Lower lobe of right lung (tissue), 2 donors: ENCODE measurements around the gene NR2F1-AS1. TPM values are rescaled to one million over a fixed set of nuclear protein-coding genes. Genes with fewer than 3 reads are reported as not detected.
A peak's percentile ranks its signal among the peaks of the same experiment; 100 is the strongest.

ENCODE experiments used
- ATAC-seq, 2 donors: fragments of 200-7000 bp; cut with Tn5 transposase; one replicate each; pipeline ENCODE4 v1.9.1; 2020 to 2022; ENCODE audit warnings: mild to moderate bottlenecking in 2 of 2, moderate library complexity in 2 of 2
- DNase-seq: peaks from one replicate; pipeline ENCODE4 v3.0.0-alpha.2; 2020
- H3K27ac ChIP-seq: fragments of 200-600 bp; one replicate; pipeline ENCODE4 v1.8.0; 2022
- H3K27me3 ChIP-seq: fragments of 200-600 bp; one replicate; pipeline ENCODE4 v1.8.0; 2022; ENCODE audit warnings: low read depth
- H3K36me3 ChIP-seq: fragments of 200-600 bp; one replicate; pipeline ENCODE4 v1.8.0; 2022; ENCODE audit warnings: mild to moderate bottlenecking
- H3K4me1 ChIP-seq: fragments of 200-600 bp; one replicate; pipeline ENCODE4 v1.8.0; 2022
- H3K4me3 ChIP-seq: fragments of 200-600 bp; one replicate; pipeline ENCODE4 v1.8.0; 2022; ENCODE audit warnings: mild to moderate bottlenecking
- H3K9me3 ChIP-seq: fragments of 200-600 bp; one replicate; pipeline ENCODE4 v1.8.0; 2022
- intact Hi-C: fragments of 100-400 bp; cut with DNase I; formaldehyde crosslinking; loops from one replicate; pipeline ENCODE4 v1.11.0; 2022
- total RNA-seq: library from RNA; stranded (reverse); fragmentation: NEBNext Ultra II Directional; extraction: Animal tissue kit (Norgen Biotek cat#: 25700); gene quantifications from one replicate; pipeline ENCODE4 v1.2.1, GENCODE V29; 2021
- TF ChIP-seq, protein P1 (sequence below): fragments of 200-600 bp; IDR thresholded peaks from one replicate; pipeline ENCODE4 v1.8.0; 2022; ENCODE audit warnings: antibody characterized with exemption, mild to moderate bottlenecking
- donor health status: DM: no; HTN: yes; CAD: no; lungs with severe emphysema.

The NR2F1-AS1 gene
- total RNA-seq, 1 donor from 2014 or later = 11.1 TPM

DNA sequence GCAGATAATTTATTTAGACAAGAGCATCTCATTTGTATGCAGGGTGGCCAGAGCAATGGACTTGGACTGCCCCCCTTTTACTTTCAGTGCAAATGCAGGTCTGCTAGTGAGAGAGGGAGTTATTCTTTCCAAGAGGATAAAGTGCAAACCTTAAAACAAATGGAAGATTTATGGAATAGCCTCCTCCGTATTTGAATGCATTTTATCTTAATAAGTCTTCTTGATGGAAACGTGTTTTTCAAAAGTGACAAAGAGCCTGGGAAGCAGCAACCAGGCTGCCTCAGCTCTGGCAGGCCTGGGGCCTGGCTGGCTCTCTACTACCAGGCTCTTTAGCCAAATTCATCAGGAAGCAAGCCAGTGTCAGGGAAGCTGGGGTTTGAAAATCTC, 8.8 kb upstream of the NR2F1-AS1 start:
- no peaks in the 10 kb centered on the region for H3K9me3 ChIP-seq
- H3K36me3 ChIP-seq = no peaks in the 10 kb centered on the region
- H3K27me3 ChIP-seq = peaks cover 60% of the 10 kb centered on the region
- TF ChIP-seq, protein P1, sequence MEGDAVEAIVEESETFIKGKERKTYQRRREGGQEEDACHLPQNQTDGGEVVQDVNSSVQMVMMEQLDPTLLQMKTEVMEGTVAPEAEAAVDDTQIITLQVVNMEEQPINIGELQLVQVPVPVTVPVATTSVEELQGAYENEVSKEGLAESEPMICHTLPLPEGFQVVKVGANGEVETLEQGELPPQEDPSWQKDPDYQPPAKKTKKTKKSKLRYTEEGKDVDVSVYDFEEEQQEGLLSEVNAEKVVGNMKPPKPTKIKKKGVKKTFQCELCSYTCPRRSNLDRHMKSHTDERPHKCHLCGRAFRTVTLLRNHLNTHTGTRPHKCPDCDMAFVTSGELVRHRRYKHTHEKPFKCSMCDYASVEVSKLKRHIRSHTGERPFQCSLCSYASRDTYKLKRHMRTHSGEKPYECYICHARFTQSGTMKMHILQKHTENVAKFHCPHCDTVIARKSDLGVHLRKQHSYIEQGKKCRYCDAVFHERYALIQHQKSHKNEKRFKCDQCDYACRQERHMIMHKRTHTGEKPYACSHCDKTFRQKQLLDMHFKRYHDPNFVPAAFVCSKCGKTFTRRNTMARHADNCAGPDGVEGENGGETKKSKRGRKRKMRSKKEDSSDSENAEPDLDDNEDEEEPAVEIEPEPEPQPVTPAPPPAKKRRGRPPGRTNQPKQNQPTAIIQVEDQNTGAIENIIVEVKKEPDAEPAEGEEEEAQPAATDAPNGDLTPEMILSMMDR = no peak
- peak overlapping the region; percentile 27 for H3K4me3 ChIP-seq
- peaks cover 4% of the 10 kb centered on the region for H3K4me1 ChIP-seq
- ATAC-seq (no peak), DNase-seq (no peak)
- H3K27ac ChIP-seq = peak overlapping the region; percentile 13
- intact Hi-C loops = loop anchor here (10.0 kb wide), 1 partner anchor 325 kb away; no protein-coding TSS in a partner anchor

DNA sequence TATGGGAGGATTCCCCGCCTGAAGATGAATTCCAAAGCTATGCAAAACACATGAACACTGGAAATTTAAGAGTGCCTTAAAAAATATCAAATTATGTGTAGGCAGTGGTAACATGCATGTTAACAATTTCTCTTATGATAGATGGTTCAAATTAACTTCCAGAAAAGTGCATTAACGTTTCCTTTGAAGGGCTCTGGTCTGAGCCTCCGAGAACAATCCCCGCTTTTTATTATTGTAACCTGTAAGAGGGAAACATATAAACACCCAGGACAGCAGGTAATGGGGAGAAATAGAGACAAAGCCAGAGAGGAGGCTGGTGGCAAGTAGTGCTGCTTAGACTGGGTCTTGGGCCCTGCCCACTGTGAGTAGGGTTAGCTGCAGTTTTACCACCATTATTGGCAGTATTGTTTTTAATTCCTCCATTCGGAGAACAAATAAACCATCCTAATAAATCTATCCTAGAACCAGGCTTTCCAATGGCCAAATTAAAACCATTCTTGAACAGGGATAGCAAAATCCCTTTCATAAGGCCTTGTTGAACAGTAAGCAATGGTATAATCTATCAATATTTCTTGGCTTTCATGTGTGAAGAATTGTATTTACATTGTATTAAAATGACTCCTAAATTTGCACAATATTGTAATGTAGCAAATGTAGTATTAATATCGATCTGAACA, 8.3 kb upstream of the NR2F1-AS1 start:
- H3K9me3 ChIP-seq = no peaks in the 10 kb centered on the region
- peaks cover 4% of the 10 kb centered on the region for H3K4me1 ChIP-seq
- H3K36me3 ChIP-seq = no peaks in the 10 kb centered on the region
- H3K4me3 ChIP-seq = peak overlapping the region; percentile 27
- intact Hi-C loops = loop anchor here (10.0 kb wide), 1 partner anchor 326 kb away; no protein-coding TSS in a partner anchor
- TF ChIP-seq, protein P1 = no peak
- DNase-seq = no peak
- H3K27me3 ChIP-seq = peaks cover 55% of the 10 kb centered on the region
- H3K27ac ChIP-seq = no peak overlapping the region
- no peak for ATAC-seq

DNA sequence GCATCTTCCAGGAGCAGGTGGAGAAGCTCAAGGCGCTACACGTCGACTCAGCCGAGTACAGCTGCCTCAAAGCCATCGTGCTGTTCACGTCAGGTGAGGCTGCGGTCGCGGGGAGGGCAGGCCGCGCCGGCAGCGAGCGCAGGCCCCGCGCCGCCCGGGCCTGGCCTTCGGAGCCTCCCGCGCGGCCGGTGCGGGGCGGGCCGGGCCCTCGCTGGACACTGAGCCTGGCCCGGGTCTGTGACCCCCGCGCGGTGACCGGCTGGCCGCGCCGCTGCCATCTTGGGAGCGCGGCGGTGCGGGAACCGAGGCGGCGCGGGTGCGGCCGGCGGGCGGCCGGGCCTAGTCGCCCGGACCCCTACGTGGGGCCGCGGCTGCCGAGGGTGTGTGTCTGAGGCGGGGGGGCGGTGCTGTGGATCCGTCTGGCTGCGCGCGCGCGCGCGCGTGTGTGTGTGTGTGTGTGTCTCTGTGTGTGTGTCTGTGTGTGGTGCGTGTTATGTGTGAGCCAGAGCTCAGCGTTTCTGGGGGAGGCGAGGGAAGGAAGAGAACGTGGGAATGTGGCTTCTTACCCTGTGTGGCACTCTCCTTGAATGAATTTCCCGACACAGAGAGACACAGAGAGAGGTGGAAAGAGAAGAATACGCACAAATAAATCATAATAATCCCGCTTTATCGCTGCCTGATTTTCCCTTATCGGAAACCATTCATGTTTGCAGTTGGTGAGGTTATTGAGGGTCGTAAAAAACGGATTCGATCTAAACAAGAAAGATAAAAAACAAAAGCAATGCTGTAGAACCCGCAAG, 7.5 kb upstream of the NR2F1-AS1 start:
- Histone ChIP-seq H3K27me3 (peaks cover 51% of the 10 kb centered on the region), H3K27ac (peak overlapping the region; percentile 65), H3K4me1 (peaks cover 6% of the 10 kb centered on the region), H3K4me3 (peak overlapping the region; percentile 59), H3K9me3 (no peaks in the 10 kb centered on the region), H3K36me3 (no peaks in the 10 kb centered on the region)
- ATAC-seq (no peak), DNase-seq (no peak)
- TF ChIP-seq, protein P1 = no peak
- intact Hi-C loops = loop anchor here (10.0 kb wide), 1 partner anchor 326 kb away; no protein-coding TSS in a partner anchor

DNA sequence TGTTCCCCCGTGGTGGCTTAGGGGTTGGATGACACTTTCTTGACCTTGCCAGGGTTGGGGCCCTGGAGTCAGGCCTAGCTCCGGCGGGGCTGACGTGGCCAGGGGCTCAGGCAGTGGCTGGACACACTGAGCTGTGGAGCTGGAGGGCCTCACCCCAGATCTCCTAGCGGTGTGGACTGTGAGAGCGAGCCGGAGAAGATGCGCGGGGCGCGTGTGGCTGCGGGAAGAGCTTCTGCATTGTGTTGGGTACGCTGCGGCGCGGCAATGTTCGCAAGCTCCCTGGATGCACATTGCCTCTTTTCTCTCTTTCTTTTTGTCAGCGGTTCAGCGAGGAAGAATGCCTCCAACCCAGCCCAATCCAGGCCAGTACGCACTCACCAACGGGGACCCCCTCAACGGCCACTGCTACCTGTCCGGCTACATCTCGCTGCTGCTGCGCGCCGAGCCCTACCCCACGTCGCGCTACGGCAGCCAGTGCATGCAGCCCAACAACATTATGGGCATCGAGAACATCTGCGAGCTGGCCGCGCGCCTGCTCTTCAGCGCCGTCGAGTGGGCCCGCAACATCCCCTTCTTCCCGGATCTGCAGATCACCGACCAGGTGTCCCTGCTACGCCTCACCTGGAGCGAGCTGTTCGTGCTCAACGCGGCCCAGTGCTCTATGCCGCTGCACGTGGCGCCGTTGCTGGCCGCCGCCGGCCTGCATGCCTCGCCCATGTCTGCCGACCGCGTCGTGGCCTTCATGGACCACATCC, 6.8 kb upstream of the NR2F1-AS1 start:
- no peak for DNase-seq
- TF ChIP-seq, protein P1 = no peak
- Histone ChIP-seq H3K27me3 (peaks cover 49% of the 10 kb centered on the region), H3K4me3 (peak overlapping the region; percentile 59), H3K36me3 (no peaks in the 10 kb centered on the region), H3K9me3 (no peaks in the 10 kb centered on the region), H3K4me1 (peaks cover 14% of the 10 kb centered on the region), H3K27ac (peak overlapping the region; percentile 65)
- intact Hi-C loops = loop anchor here (10.0 kb wide), 1 partner anchor 327 kb away; no protein-coding TSS in a partner anchor
- peak in 1 of 2 donors; percentile 14 for ATAC-seq
